ENCODE measurements around the gene ZNF236. TPM values are rescaled to one million over a fixed set of nuclear protein-coding genes. Genes with fewer than 3 reads are reported as not detected.

Gene ZNF236
- total RNA-seq, 1 donor from 2014 or later, result 32.5 TPM

DNA sequence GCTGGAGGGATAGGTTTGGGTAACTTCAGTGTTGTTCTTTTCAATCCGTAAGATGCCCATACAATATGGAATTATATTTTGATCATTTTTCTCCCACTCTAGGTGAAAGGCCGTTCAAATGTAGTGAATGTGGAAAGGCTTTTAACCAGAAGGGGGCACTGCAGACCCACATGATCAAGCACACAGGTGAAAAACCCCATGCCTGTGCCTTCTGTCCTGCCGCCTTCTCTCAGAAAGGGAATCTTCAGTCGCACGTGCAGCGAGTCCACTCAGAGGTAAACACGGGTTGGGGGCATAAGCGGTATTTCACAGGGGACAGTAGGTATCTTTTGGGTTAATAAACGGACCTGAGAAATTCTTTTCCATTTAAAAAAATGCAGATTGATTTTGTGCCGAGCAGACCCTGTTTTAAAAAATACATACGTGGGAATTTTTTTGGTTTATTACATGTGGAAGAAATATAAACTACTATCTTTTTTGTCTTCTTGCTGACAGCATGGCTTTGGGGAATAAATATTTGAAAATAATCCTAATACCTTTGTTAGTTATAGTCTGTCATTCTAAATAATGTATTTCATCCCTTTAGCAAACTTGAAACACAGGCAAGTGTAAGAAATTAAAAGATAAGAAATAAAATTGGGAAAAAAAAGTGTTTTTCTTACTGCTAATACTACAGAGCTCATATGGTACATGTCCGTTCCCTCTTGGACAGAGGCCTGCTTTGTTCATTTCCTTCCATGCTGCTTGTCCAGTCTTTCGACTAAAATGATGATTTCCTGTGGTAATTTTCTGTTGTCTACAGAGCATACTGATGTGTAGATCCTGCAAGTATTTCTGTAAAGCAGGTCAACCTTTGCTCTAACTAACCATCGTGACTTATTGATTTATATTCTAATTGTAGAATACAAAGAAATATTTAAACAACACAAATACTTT is 53.3 kb downstream of the ZNF236 start:
- TF ChIP-seq CTCF (IDR thresholded peaks at IDR 0.05; ENCODE audit: unreplicated experiment), result peak; percentile 69
- no peaks in the 10 kb centered on the region for H3K9me3 Mint-ChIP-seq
- H3K4me3 Mint-ChIP-seq, result no peak overlapping the region
- H3K4me1 Mint-ChIP-seq, result no peaks in the 10 kb centered on the region
- H3K27ac Mint-ChIP-seq, result no peak overlapping the region
- peak in 1 of 2 experiments; percentile 45 for DNase-seq (ENCODE audit: low spot score in 2 of 2, unreplicated experiment in 2 of 2)
- peaks cover 14% of the 10 kb centered on the region for H3K36me3 Mint-ChIP-seq
- H3K27me3 Mint-ChIP-seq (ENCODE audit: low read depth), result no peaks in the 10 kb centered on the region

- Mint-ChIP-seq H3K4me3 (no peak overlapping the region), H3K27ac (no peak overlapping the region), H3K36me3 (peaks cover 30% of the 10 kb centered on the region), H3K27me3 (ENCODE audit: low read depth) (no peaks in the 10 kb centered on the region), H3K9me3 (no peaks in the 10 kb centered on the region), H3K4me1 (no peaks in the 10 kb centered on the region)
- TF ChIP-seq CTCF (IDR thresholded peaks at IDR 0.05; ENCODE audit: unreplicated experiment), result no peak
- DNase-seq (ENCODE audit: low spot score in 2 of 2, unreplicated experiment in 2 of 2), result no peak
Observed at GRCh38 chr18:76878426-76878825, 56.1 kb downstream of the ZNF236 start.

GRCh38 chr18:76880026-76880425 is 57.7 kb downstream of the ZNF236 start:
- H3K27ac Mint-ChIP-seq, result no peak overlapping the region
- no peak for DNase-seq (ENCODE audit: low spot score in 2 of 2, unreplicated experiment in 2 of 2)
- H3K27me3 Mint-ChIP-seq (ENCODE audit: low read depth), result no peaks in the 10 kb centered on the region
- H3K4me1 Mint-ChIP-seq, result no peaks in the 10 kb centered on the region
- TF ChIP-seq CTCF (IDR thresholded peaks at IDR 0.05; ENCODE audit: unreplicated experiment), result no peak
- H3K36me3 Mint-ChIP-seq, result peaks cover 32% of the 10 kb centered on the region
- H3K9me3 Mint-ChIP-seq, result no peaks in the 10 kb centered on the region
- no peak overlapping the region for H3K4me3 Mint-ChIP-seq

- Mint-ChIP-seq H3K4me3 (no peak overlapping the region), H3K4me1 (no peaks in the 10 kb centered on the region), H3K27ac (no peak overlapping the region), H3K9me3 (no peaks in the 10 kb centered on the region), H3K27me3 (ENCODE audit: low read depth) (no peaks in the 10 kb centered on the region), H3K36me3 (peaks cover 39% of the 10 kb centered on the region)
- no peak for TF ChIP-seq CTCF (IDR thresholded peaks at IDR 0.05; ENCODE audit: unreplicated experiment)
- DNase-seq (ENCODE audit: low spot score in 2 of 2, unreplicated experiment in 2 of 2), result no peak
Observed at GRCh38 chr18:76881744-76882143, 59.4 kb downstream of the ZNF236 start.

DNA sequence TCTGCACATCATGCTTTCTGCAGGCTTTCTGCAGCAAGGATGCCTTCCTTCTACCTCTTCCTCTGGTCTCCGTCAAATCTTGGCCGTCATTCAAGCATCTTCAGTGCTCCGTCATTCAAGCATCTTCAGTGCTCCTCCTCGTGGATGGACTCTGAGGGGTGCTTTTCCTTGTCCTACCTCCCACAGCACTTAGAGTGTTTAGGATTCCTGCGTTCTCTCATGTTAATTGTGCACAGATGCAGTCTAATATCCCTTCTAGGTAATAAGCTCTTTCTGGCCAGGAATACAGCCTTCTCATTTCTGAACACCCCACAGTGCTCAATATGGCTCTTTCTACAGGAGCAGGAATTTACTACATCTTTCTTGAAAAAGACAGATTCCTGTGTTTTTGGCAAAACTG is 59.8 kb downstream of the ZNF236 start:
- H3K4me1 Mint-ChIP-seq, result no peaks in the 10 kb centered on the region
- H3K27me3 Mint-ChIP-seq (ENCODE audit: low read depth), result no peaks in the 10 kb centered on the region
- TF ChIP-seq CTCF (IDR thresholded peaks at IDR 0.05; ENCODE audit: unreplicated experiment), result no peak
- H3K4me3 Mint-ChIP-seq, result no peak overlapping the region
- H3K9me3 Mint-ChIP-seq, result no peaks in the 10 kb centered on the region
- peaks cover 40% of the 10 kb centered on the region for H3K36me3 Mint-ChIP-seq
- DNase-seq (ENCODE audit: low spot score in 2 of 2, unreplicated experiment in 2 of 2), result no peak
- H3K27ac Mint-ChIP-seq, result no peak overlapping the region

Data from mesothelial cell of epicardium (in vitro differentiated cells).